ENCODE measurements around the gene NFKBIL1. TPM values are rescaled to one million over a fixed set of nuclear protein-coding genes. Genes with fewer than 3 reads are reported as not detected.

Gene NFKBIL1
- total and polyA plus RNA-seq, 10 of the 15 experiments (the other 5 are each of a cell fraction or from before 2014, with no cell fraction given), result 0.19 to 15.1 (median 7.0) TPM

DNA sequence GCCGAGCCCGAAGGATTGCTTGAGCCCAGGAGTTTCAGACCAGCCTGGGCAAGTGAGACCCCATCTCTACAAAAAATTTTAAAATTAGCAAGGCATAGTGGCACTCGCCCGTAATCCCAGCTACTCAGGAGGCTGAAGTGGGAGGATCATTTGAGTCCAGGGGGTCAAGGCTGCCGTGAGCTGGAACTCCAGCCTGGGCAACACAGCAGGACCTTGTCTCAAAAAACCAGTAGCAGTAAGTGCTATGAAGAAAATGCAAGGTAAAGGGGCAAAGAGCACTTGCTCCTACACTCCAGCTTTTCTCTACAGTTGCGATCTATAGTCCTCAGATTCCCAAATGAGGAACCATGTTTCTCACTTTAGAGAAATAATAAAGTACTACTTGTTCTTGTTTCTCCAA lies 3.8 kb upstream of the NFKBIL1 start (continued):
- TF ChIP-seq MEF2A (IDR thresholded peaks at IDR 0.05; ENCODE audit: insufficient read depth, low read depth, low read length), result no peak
- TF ChIP-seq FOXM1 (IDR thresholded peaks at IDR 0.05; ENCODE audit: low read depth, low read length), result no peak
- TF ChIP-seq, protein P1, sequence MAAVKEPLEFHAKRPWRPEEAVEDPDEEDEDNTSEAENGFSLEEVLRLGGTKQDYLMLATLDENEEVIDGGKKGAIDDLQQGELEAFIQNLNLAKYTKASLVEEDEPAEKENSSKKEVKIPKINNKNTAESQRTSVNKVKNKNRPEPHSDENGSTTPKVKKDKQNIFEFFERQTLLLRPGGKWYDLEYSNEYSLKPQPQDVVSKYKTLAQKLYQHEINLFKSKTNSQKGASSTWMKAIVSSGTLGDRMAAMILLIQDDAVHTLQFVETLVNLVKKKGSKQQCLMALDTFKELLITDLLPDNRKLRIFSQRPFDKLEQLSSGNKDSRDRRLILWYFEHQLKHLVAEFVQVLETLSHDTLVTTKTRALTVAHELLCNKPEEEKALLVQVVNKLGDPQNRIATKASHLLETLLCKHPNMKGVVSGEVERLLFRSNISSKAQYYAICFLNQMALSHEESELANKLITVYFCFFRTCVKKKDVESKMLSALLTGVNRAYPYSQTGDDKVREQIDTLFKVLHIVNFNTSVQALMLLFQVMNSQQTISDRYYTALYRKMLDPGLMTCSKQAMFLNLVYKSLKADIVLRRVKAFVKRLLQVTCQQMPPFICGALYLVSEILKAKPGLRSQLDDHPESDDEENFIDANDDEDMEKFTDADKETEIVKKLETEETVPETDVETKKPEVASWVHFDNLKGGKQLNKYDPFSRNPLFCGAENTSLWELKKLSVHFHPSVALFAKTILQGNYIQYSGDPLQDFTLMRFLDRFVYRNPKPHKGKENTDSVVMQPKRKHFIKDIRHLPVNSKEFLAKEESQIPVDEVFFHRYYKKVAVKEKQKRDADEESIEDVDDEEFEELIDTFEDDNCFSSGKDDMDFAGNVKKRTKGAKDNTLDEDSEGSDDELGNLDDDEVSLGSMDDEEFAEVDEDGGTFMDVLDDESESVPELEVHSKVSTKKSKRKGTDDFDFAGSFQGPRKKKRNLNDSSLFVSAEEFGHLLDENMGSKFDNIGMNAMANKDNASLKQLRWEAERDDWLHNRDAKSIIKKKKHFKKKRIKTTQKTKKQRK (IDR thresholded peaks at IDR 0.05; ENCODE audit: low read depth, low read length), result no peak
- TF ChIP-seq MYB (IDR thresholded peaks at IDR 0.05; ENCODE audit: borderline replicate concordance, low read depth, low read length), result no peak

DNA sequence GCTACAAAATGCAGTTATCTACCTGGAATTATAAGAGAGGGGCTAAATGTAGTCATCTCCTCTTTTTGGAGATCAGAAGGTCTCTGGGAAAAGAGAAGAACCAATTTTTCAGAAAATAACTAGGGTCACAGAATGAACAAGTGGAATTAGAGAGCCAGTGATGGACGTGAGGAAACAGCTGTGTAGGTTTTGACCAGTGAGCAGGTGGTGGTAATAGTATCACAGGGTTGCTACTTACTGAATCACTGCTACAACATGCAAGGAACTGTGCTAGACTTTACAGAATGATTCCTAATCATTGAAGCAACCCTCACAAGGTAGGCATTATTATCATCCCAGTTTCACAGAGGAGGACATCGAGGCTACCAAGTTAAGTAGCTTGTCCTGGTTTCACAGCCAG lies 2.7 kb upstream of the NFKBIL1 start:
- Histone ChIP-seq H3K4me3 (no peak overlapping the region), H3K27me3 (replicated peaks in 1 of 2; ENCODE audit: control insufficient read depth in 2 of 2, insufficient read depth in 2 of 2, low read length in 1 of 2) (no peaks in the 10 kb centered on the region), H3K9ac (ENCODE audit: control insufficient read depth, insufficient read depth, low read length) (no peak overlapping the region), H3K4me1 (ENCODE audit: control insufficient read depth, insufficient read depth, low read length) (peaks cover 12% of the 10 kb centered on the region; the same call in 1 of the 2 replicates), H3K79me2 (ENCODE audit: control insufficient read depth, insufficient read depth, low read length) (peaks cover 46% of the 10 kb centered on the region), H3K9me3 (replicated peaks; ENCODE audit: control insufficient read depth, insufficient read depth, low read length) (no peaks in the 10 kb centered on the region), H2AFZ (ENCODE audit: control insufficient read depth, low read depth, low read length) (no peak overlapping the region), H3K4me2 (ENCODE audit: control insufficient read depth, insufficient read depth) (no peak overlapping the region), H3K36me3 (ENCODE audit: control insufficient read depth in 2 of 2, insufficient read depth in 2 of 2, low read length in 1 of 2) (peaks cover 3 to 5% of the 10 kb centered on the region in 2 experiments), H3K27ac (ENCODE audit: control insufficient read depth, insufficient read depth) (no peak overlapping the region), H4K20me1 (ENCODE audit: control insufficient read depth, insufficient read depth) (peaks cover 8% of the 10 kb centered on the region)
- in situ Hi-C loops (cut with MboI) (loop anchor here (5.0 to 10.0 kb wide), 3 partner anchors 52 to 290 kb away; no protein-coding TSS in a partner anchor), intact Hi-C loops (cut with micrococcal nuclease; ENCODE audit: unreplicated experiment) (loop anchor here (10.0 kb wide), 1 partner anchor 360 kb away; the partner anchor contains the start of gene ZBTB12)
- WGBS (ENCODE audit: insufficient coverage, insufficient replicate concordance, low lambda C conversion rate, missing lambda C conversion rate), result 48% methylated on average over 2 of the region's 2 CpGs
- ChIA-PET SMC1A (ENCODE audit: uncharacterized antibody, unreplicated experiment) (interaction anchor here (34.7 kb wide), 1 partner anchor 39 kb away, joined by 1989 read pairs; the partner anchor contains the start of genes LST1, LTA, LTB and NCR3), POLR2A (interaction anchor here (0.6 kb wide), 1 partner anchor 65 kb away, joined by 3 read pairs; no protein-coding TSS in a partner anchor), RAD21 (ENCODE audit: unreplicated experiment) (interaction anchor here (16.9 kb wide), 1 partner anchor 52 kb away, joined by 668 read pairs; the partner anchor contains the start of gene NCR3), CTCF (interaction anchor here (0.8 to 34.8 kb wide), 2 partner anchors 43 to 194 kb away, joined by 3 to 2098 read pairs; partner anchors contain the start of genes LST1, LTB, NCR3 and TNF)
- no peak for FAIRE-seq
- no TSS peak for BruUV-seq (replicated peaks)
- no peak for DNase-seq (ENCODE audit: low read depth, low spot score)
- no peak for ATAC-seq
- no peak for TF ChIP-seq MYB (IDR thresholded peaks at IDR 0.05; ENCODE audit: borderline replicate concordance, low read depth, low read length)
- TF ChIP-seq, protein P2, sequence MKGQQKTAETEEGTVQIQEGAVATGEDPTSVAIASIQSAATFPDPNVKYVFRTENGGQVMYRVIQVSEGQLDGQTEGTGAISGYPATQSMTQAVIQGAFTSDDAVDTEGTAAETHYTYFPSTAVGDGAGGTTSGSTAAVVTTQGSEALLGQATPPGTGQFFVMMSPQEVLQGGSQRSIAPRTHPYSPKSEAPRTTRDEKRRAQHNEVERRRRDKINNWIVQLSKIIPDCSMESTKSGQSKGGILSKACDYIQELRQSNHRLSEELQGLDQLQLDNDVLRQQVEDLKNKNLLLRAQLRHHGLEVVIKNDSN (IDR thresholded peaks at IDR 0.05; ENCODE audit: borderline replicate concordance, extremely low read length, insufficient read depth, low read depth, low read length), result no peak
- TF ChIP-seq, protein P3, sequence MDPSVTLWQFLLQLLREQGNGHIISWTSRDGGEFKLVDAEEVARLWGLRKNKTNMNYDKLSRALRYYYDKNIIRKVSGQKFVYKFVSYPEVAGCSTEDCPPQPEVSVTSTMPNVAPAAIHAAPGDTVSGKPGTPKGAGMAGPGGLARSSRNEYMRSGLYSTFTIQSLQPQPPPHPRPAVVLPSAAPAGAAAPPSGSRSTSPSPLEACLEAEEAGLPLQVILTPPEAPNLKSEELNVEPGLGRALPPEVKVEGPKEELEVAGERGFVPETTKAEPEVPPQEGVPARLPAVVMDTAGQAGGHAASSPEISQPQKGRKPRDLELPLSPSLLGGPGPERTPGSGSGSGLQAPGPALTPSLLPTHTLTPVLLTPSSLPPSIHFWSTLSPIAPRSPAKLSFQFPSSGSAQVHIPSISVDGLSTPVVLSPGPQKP (IDR thresholded peaks at IDR 0.05; ENCODE audit: low read depth, low read length), result no peak
